Measurements from ENCODE around the gene GALNT10.

GRCh38 chr5:154293219-154293618 lies 102.7 kb downstream of the GALNT10 start:
- no peak for TF ChIP-seq CTCF (IDR thresholded peaks at IDR 0.05)
- TF ChIP-seq POLR2A (IDR thresholded peaks at IDR 0.05) = no peak
